HEK293 (cell line): ENCODE measurements around the gene SH3GL1.

Experiments used
- CTCF ChIA-PET: fragments of 350-600 bp; formaldehyde crosslinking; extraction: SDS; loops from one replicate; lab custom pipeline; 2021; ENCODE audit warnings: antibody characterized with exemption; lab: Yijun Ruan, JAX
- POLR2A ChIA-PET: fragments of 300-600 bp; formaldehyde crosslinking; extraction: SDS; loops from one replicate; lab custom pipeline; 2020; ENCODE audit warnings: antibody characterized with exemption, inconsistent platforms; lab: Yijun Ruan, JAX
- H3K27ac ChIP-seq: fragments of 200-500 bp; sonication (Bioruptor generic); 2 replicates; pipeline ENCODE4 v1.5.1; 2014; ENCODE audit warnings: low read depth, low read length, control low read depth, inconsistent platforms; ENCODE audit errors: extremely low read depth
- H3K36me3 ChIP-seq, 2 experiments: fragments of 200-500 bp in 1 of 2; sonication (Bioruptor generic) in 1 of 2; 1 replicate in 1 of 2; 2 replicates in 1 of 2; pipeline ENCODE4 v1.5.1; 2014 to 2017; ENCODE audit warnings: inconsistent platforms in 2 of 2, low read length in 2 of 2; ENCODE audit not compliant: control insufficient read depth in 2 of 2, insufficient read depth in 1 of 2
- H3K4me1 ChIP-seq: fragments of 200-500 bp; sonication (Bioruptor generic); 2 replicates; pipeline ENCODE4 v1.5.1; 2014; ENCODE audit warnings: mild to moderate bottlenecking, low read length, inconsistent platforms; ENCODE audit not compliant: control insufficient read depth, insufficient read depth
- H3K4me3 ChIP-seq: 2 replicates; pipeline ENCODE4 v1.5.1; 2011; ENCODE audit warnings: low read depth, mild to moderate bottlenecking, control low read depth, low read length, moderate library complexity
- H3K9me3 ChIP-seq: fragments of 200-500 bp; sonication (Bioruptor generic); 2 replicates; pipeline ENCODE4 v1.5.1; 2014; ENCODE audit warnings: low read depth, low read length, inconsistent platforms; ENCODE audit not compliant: control insufficient read depth, insufficient read depth
- EGR2 ChIP-seq: fragments of 450-650 bp; formaldehyde crosslinking; IDR thresholded peaks from 2 replicates; pipeline ENCODE4 v1.5.1; 2016; ENCODE audit warnings: low read depth, missing biosample characterization, missing genetic modification characterization
- GLI2 ChIP-seq: fragments of 450-650 bp; formaldehyde crosslinking; IDR thresholded peaks from 2 replicates; pipeline ENCODE4; 2017; ENCODE audit warnings: missing biosample characterization, missing genetic modification characterization, low read depth, borderline replicate concordance
- IKZF3 ChIP-seq: fragments of 450-650 bp; IDR thresholded peaks from 2 replicates; pipeline ENCODE4 v1.5.0; 2018; ENCODE audit warnings: missing biosample characterization, mild to moderate bottlenecking, missing genetic modification characterization, moderate library complexity
- TSHZ1 ChIP-seq: fragments of 450-650 bp; formaldehyde crosslinking; IDR thresholded peaks from 2 replicates; pipeline ENCODE4 v1.5.1; 2016; ENCODE audit warnings: missing biosample characterization, missing genetic modification characterization, borderline replicate concordance
- WT1 ChIP-seq: fragments of 450-650 bp; formaldehyde crosslinking; IDR thresholded peaks from 2 replicates; pipeline ENCODE4 v1.5.1; 2016; ENCODE audit warnings: missing biosample characterization, missing genetic modification characterization
- ZBTB7A ChIP-seq: fragments of 450-650 bp; formaldehyde crosslinking; IDR thresholded peaks from 2 replicates; pipeline ENCODE4 v1.5.1; 2016; ENCODE audit warnings: low read depth, missing biosample characterization, missing genetic modification characterization
- ZFP3 ChIP-seq: fragments of 450-650 bp; formaldehyde crosslinking; IDR thresholded peaks from 2 replicates; pipeline ENCODE4 v1.5.1; 2016; ENCODE audit warnings: low read depth, missing biosample characterization, missing genetic modification characterization
- ZNF133 ChIP-seq: fragments of 450-650 bp; formaldehyde crosslinking; IDR thresholded peaks from 2 replicates; pipeline ENCODE4 v1.5.1; 2016; ENCODE audit warnings: missing biosample characterization, missing genetic modification characterization
- ZNF18 ChIP-seq: fragments of 450-650 bp; formaldehyde crosslinking; IDR thresholded peaks from 2 replicates; pipeline ENCODE4 v1.5.1; 2016; ENCODE audit warnings: missing biosample characterization, missing genetic modification characterization
- ZNF202 ChIP-seq: fragments of 450-650 bp; formaldehyde crosslinking; IDR thresholded peaks from 2 replicates; pipeline ENCODE4 v1.5.1; 2016; ENCODE audit warnings: missing biosample characterization, missing genetic modification characterization, borderline replicate concordance
- ZNF214 ChIP-seq: fragments of 450-650 bp; formaldehyde crosslinking; IDR thresholded peaks from 2 replicates; pipeline ENCODE4 v1.5.1; 2017; ENCODE audit warnings: missing biosample characterization, mild to moderate bottlenecking, missing genetic modification characterization, borderline replicate concordance
- ZNF26 ChIP-seq: fragments of 450-650 bp; formaldehyde crosslinking; IDR thresholded peaks from 2 replicates; pipeline ENCODE4 v1.5.1; 2016; ENCODE audit warnings: missing biosample characterization, missing genetic modification characterization
- ZNF501 ChIP-seq: fragments of 450-650 bp; formaldehyde crosslinking; IDR thresholded peaks from 2 replicates; pipeline ENCODE4 v1.5.1; 2016; ENCODE audit warnings: missing biosample characterization, missing genetic modification characterization
- ZNF529 ChIP-seq: fragments of 450-650 bp; formaldehyde crosslinking; IDR thresholded peaks from 2 replicates; pipeline ENCODE4 v1.5.1; 2017; ENCODE audit warnings: missing genetic modification characterization, missing biosample characterization; ENCODE audit not compliant: insufficient replicate concordance
- ZNF530 ChIP-seq: fragments of 450-650 bp; formaldehyde crosslinking; IDR thresholded peaks from 2 replicates; pipeline ENCODE4 v1.5.1; 2016; ENCODE audit warnings: low read depth, missing biosample characterization, missing genetic modification characterization
- ZNF600 ChIP-seq: fragments of 450-650 bp; formaldehyde crosslinking; IDR thresholded peaks from 2 replicates; pipeline ENCODE4 v1.5.1; 2016; ENCODE audit warnings: missing biosample characterization, missing genetic modification characterization
- ZNF664 ChIP-seq: fragments of 450-650 bp; formaldehyde crosslinking; IDR thresholded peaks from 2 replicates; pipeline ENCODE4 v1.5.1; 2016; ENCODE audit warnings: missing biosample characterization, missing genetic modification characterization
- ZNF677 ChIP-seq: fragments of 450-650 bp; IDR thresholded peaks from 2 replicates; pipeline ENCODE4 v1.5.0; 2018; ENCODE audit warnings: missing biosample characterization, mild to moderate bottlenecking, missing genetic modification characterization, moderate library complexity
- ZSCAN23 ChIP-seq: fragments of 450-650 bp; formaldehyde crosslinking; IDR thresholded peaks from 2 replicates; pipeline ENCODE4 v1.5.1; 2016; ENCODE audit warnings: missing biosample characterization, missing genetic modification characterization
- ZSCAN4 ChIP-seq: fragments of 450-650 bp; formaldehyde crosslinking; IDR thresholded peaks from 2 replicates; pipeline ENCODE4 v1.5.1; 2017; ENCODE audit warnings: missing biosample characterization, missing genetic modification characterization
- ZXDB ChIP-seq: fragments of 450-650 bp; formaldehyde crosslinking; IDR thresholded peaks from 2 replicates; pipeline ENCODE4 v1.5.1; 2016; ENCODE audit warnings: missing biosample characterization, missing genetic modification characterization
- TF ChIP-seq, protein P1 (sequence below): fragments of 450-650 bp; formaldehyde crosslinking; IDR thresholded peaks from 2 replicates; pipeline ENCODE4 v1.5.1; 2016; ENCODE audit warnings: missing biosample characterization, missing genetic modification characterization
- TF ChIP-seq, protein P2 (sequence below): fragments of 450-650 bp; formaldehyde crosslinking; IDR thresholded peaks from 2 replicates; pipeline ENCODE4 v1.5.1; 2016; ENCODE audit warnings: missing biosample characterization, missing genetic modification characterization

SH3GL1 gene

DNA sequence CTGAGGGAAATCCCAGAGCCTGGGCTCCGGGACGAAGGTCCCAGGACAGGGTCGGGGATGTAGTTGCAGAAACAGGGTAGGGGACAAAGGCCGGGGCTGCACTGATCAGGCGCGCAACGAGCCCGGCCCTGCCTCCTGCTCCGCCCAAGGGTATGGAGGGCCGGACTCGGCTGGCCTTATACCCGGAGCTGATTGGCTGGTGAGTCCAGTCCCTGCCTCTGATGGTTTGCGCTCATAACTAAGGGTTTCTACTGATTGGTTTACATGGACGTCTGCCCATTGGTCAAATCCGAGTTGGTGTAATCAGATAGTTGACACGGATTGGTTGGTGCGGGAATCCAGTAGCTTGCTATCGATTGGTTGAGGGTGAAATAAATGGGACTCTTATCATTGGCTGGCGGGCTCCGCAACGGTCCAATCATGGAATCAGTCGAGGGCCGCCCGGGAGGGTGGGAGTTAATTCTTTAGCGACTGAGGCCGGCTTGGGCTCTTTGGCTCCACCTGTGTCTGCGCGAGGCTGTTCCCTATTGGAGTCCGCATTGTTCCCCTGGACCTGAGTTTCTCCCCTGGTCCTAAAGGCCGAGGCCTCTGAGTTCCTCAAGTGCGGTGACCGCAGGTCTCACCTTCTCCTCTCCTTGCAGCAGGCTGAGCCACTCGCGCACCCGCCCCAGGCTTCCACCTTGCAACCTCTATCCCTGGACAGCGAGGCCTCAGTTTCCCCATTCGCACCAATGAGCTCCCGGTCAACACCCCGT, 57.6 kb downstream of the SH3GL1 start (continued):
- TF ChIP-seq ZNF26 (tag by site-specific recombination) (no peak), TSHZ1 (tag by site-specific recombination) (peak; percentile 28; the same call in 1 of the 2 replicates)
- TF ChIP-seq, protein P1, sequence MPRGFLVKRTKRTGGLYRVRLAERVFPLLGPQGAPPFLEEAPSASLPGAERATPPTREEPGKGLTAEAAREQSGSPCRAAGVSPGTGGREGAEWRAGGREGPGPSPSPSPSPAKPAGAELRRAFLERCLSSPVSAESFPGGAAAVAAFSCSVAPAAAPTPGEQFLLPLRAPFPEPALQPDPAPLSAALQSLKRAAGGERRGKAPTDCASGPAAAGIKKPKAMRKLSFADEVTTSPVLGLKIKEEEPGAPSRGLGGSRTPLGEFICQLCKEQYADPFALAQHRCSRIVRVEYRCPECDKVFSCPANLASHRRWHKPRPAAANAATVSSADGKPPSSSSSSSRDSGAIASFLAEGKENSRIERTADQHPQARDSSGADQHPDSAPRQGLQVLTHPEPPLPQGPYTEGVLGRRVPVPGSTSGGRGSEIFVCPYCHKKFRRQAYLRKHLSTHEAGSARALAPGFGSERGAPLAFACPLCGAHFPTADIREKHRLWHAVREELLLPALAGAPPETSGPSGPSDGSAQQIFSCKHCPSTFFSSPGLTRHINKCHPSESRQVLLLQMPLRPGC (tag by site-specific recombination), result peak; percentile 72; the same call in 1 of the 2 replicates

DNA sequence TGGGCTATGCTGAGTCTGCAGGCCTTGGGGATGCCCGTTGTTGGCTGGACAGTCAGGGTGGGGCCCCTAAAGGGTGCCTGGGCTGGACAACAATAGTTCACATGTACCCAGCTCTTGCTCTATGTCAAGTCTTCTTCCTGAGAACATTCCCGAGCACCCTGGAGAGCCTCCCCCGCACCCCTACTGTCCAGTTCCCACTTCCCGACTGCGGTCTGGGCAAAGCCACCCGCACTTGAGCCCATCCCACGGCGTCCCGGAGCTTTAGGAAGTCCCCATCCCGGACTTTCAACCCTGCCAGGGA, 58.1 kb downstream of the SH3GL1 start:
- ChIA-PET CTCF (interaction anchor here (0.9 to 3.9 kb wide), 4 partner anchors 10 to 75 kb away, joined by 6 to 44 read pairs (median 23); no protein-coding TSS in a partner anchor), POLR2A (interaction anchor here (0.5 to 3.2 kb wide), 30 partner anchors 10 to 1866 kb away, joined by 3 to 29 read pairs (median 6); partner anchors contain the start of genes CHAF1A, FSD1, GADD45B and HDGFL2)
- Histone ChIP-seq H3K9me3 (no peaks in the 10 kb centered on the region), H3K36me3 (peaks cover 5 to 15% of the 10 kb centered on the region in 2 experiments; a peak in 2 of 3 replicates), H3K4me3 (peak overlapping the region; percentile 37), H3K27ac (peak overlapping the region; percentile 60), H3K4me1 (peaks cover 3% of the 10 kb centered on the region; the same call in 1 of the 2 replicates)
- peak; percentile 76; the same call in 1 of the 2 replicates for TF ChIP-seq ZNF18
- TF ChIP-seq IKZF3 (tag by site-specific recombination), result peak; percentile 52; the same call in 1 of the 2 replicates
- TF ChIP-seq ZSCAN23 (tag by site-specific recombination), result no peak
- no peak for TF ChIP-seq ZSCAN4
- no peak for TF ChIP-seq ZNF664 (tag by site-specific recombination)
- TF ChIP-seq ZNF530, result no peak
- no peak for TF ChIP-seq ZNF214 (tag by site-specific recombination)
- no peak for TF ChIP-seq ZBTB7A (tag by site-specific recombination)
- TF ChIP-seq ZXDB, result peak; percentile 11; the same call in 1 of the 2 replicates
- TF ChIP-seq ZNF133 (tag by site-specific recombination), result no peak
- no peak; the same call in 1 of the 2 replicates for TF ChIP-seq ZNF600 (tag by site-specific recombination)
- TF ChIP-seq ZNF529 (tag by site-specific recombination), result no peak
- no peak for TF ChIP-seq GLI2 (tag by site-specific recombination)
- 0 out of 2 replicates have a peak, but pooled peaks have one; percentile 21 for TF ChIP-seq EGR2 (tag by site-specific recombination)
- no peak for TF ChIP-seq ZNF501
- TF ChIP-seq ZNF677, result no peak
- TF ChIP-seq WT1, result no peak
- no peak for TF ChIP-seq ZFP3 (tag by site-specific recombination)
- TF ChIP-seq ZNF202 (tag by site-specific recombination), result no peak
- TF ChIP-seq, protein P2, sequence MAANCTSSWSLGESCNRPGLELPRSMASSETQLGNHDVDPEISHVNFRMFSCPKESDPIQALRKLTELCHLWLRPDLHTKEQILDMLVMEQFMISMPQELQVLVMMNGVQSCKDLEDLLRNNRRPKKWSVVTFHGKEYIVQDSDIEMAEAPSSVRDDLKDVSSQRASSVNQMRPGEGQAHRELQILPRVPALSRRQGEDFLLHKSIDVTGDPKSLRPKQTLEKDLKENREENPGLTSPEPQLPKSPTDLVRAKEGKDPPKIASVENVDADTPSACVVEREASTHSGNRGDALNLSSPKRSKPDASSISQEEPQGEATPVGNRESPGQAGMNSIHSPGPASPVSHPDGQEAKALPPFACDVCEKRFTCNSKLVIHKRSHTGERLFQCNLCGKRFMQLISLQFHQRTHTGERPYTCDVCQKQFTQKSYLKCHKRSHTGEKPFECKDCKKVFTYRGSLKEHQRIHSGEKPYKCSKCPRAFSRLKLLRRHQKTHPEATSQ (tag by site-specific recombination), result no peak
